Limb (tissue), 2 donors: Measurements from ENCODE around the gene ASB3.
"Not testable (repeated sequence)": the region's sequence is repeated elsewhere in the genome, so short reads cannot be mapped to it uniquely, and the experiment has no call there.

Source experiments
- DNase-seq, 2 donors: peaks; one replicate each; pipeline ENCODE4 v3.0.0-alpha.2; 2016; ENCODE audit errors: extremely low spot score in 2 of 2

ASB3 gene

DNA sequence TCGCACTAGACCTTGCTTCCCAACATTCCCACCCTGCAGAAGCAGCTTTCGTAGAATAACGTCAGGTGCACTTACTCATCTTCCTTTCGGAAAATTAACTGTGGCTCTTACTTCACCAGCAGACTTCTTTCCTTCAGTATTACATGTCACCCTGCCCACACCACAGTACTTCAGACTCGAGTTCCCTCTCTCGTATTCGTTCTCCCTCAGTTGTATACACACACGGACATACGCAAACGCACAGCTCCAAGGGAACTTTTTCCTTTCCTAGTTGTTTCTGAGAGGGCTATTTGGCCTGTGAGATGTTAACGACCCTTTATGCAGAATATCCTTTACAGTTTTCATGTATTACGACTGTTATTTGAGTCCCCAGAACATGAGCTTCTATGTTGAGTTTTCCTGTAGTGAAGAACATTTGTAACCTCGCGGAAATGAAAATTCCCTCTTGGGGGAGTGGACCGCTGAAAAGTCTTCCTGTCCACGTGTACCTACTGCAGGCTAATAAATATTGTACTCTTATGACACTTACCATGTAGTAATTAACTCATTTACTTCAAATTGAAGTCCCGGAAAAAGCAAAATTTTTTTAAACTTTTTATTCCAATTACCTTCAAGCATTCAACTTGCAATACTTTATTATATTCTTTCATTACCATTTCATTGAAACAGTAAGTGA, 999 bp upstream of the ASB3 start:
- DNase-seq = no peak

- no peak for DNase-seq
These were observed 425 bp downstream of the ASB3 start for GRCh38 chr2:53786352-53786704.

GRCh38 chr2:53785366-53785765, 1.4 kb downstream of the ASB3 start:
- DNase-seq = no peak

DNA sequence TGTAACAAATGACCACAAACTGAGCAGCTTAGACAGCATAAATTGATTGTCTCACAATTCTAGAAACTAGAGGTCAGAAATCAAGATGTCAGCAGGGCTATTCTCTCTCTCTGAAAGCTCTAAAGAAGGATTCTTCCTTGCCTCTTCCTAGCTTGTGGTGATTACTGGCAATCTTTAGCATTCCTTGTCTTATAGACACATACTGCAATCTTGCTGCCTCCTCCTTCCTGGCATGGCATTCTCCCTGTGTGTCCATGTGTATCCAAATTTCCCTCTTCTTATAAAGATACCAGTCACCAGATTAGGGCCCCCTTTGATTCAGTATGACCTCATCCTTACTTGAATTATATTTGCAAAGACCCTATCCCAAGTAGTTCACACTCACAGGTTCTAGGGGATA, 2.3 kb downstream of the ASB3 start:
- no peak for DNase-seq

- no peak for DNase-seq
These were observed 4.1 kb downstream of the ASB3 start for GRCh38 chr2:53782676-53783075.

DNA sequence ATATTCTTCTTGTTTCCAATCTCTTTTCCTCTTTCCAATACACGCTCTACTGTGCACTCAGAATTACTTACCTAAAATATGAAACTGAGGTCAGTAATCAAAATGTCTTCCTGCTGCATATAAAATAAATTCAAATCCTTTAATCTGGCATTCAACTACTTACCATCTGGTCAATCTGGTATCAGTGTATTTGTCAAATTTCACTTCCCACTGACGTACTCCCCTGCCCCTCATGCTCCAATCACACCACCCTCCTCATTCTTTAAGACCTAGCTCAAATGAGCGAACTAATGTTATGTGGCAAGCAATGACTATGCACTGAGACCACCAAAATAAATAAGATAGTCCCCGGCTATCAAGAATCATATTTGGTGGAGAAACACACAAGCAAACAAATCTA, 6.7 kb downstream of the ASB3 start:
- no peak for DNase-seq

DNA sequence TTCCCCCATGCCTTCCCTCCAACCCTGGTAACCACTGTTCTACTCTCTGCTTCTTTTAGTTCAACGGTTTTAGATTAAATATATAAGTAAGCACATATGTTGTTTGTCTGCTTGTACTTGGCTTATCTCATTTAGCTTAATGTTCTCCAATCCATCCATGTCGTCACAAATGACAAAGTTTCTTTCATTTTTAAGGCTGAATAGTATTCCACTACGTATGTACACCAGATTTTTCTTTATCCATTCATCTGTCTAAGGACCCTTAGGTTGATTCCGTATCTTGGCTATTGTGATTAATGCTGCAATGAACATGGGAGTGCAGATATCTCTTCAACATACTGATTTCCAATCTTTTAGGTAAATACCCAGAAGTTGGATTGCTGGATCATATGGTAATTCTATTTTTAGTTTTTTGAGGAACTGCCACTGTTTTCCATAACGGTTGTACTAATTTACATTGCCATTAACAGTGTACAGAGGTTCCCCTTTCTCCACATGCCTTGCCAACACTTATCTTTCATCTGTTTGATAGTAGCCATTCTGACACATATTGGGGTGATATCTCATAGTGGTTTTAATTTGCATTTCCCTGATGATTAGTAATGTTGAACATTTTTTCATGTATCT, 8.1 kb downstream of the ASB3 start:
- DNase-seq = no peak

- no peak for DNase-seq
These were observed 9.6 kb downstream of the ASB3 start for GRCh38 chr2:53777134-53777533.

DNA sequence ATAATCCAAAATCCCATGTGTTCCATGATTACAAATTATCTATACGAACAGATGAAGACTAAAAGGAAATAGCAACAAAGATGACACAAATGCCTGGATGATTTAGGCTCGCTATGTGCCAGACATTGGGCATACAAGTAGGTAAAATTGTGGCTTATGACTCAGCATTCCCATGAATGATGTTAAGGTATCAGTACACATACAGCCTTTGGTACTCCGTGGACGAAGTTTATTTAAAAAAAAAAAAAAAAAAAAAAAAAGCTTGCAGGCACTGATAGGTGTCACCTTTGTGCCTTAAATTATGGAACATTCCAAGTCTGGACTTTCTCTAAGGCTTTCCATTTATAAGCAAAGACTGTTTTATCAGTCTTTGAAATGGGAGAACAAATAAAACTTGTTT, 16.5 kb downstream of the ASB3 start:
- DNase-seq = no peak

DNA sequence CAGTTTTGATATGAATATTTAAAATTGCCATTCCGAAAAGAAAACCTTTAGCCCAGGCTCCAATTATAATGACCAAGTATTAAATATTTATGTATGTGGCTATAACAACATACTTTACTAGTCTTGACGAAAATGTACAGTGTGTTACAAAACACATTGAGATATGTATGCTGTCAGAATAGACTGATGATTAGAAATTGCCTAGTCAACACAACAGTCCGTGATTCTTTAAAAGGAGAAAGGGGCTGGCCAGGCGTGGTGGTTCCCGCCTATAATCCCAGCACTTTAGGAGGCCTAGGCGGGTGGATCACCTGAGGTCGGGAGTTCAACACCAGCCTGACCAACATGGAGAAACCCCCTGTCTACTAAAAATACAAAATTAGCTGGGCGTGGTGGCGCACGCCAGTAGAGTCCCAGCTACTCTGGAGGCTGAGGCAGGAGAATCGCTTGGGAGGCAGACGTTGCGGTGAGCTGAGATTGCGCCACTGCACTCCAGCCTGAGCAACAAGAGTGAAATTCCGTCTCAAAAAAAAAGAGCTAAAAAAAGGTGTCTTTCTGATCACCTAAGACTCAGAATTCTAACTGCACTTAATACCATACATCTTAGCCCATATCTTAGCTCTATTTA, 17.3 kb downstream of the ASB3 start:
- DNase-seq = no peak

DNA sequence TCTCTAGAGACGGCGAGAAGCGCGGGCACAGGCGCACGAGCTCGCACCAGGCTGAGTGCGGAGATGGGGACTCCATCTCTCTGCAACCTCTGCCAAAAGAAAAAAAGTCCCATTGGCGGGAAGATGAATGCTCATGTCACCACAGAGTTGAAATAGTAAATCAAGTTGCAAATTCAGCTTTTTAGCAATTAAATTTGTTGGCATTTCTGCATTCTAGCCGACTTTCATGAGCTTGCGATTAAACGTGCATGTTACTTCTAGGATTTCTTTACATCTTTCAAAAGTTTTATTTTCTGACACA, 18.6 kb downstream of the ASB3 start:
- DNase-seq = no peak

- DNase-seq = peak; percentile 86 to 87
These were observed 19.1 kb downstream of the ASB3 start, which contains the start of gene CHAC2 for GRCh38 chr2:53767405-53768241. Gene CHAC2, plus strand, starts transcription at chr2:53767804. Its CDS starts 83 bp downstream, at chr2:53767887.

DNA sequence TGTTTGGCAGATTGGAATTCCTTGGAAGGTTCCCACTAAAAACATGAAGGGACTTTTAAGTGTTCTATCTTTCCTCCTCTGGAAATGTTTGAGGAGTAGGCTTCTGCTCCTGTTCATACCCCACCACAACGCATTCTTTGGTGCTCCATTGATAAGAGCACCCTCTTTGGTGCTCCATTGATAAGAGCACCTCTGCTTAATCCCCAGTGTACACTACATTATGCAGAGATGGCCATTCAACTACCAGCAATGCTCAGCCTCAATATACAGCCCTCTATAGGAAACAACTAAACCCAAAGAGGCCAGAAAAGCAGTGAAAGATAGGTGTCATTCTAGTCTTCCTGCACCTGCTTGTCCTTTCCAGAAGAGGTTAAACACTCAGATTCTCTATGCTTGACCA, 21.0 kb downstream of the ASB3 start:
- DNase-seq = no peak

GRCh38 chr2:53757206-53757605, 29.5 kb downstream of the ASB3 start:
- DNase-seq = not testable (repeated sequence)

DNA sequence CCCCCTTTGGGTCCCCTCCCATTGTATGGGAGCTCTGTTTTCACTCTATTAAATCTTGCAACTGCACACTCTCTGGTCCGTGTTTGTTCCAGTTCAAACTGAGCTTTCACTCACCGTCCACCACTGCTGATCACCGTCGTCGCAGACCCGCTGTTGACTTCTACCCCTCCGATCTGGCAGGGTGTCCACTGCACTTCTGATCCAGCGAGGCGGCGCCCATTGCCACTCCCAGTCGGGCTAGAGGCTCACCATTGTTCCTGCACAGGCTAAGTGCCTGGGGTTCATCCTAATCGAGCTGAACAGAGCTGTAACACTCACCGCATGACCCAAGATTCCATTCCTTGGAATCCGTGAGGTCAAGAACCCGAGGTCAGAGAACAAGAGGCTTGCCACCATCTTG, 30.1 kb downstream of the ASB3 start:
- DNase-seq = no peak

- no peak for DNase-seq
These were observed 31.6 kb downstream of the ASB3 start for GRCh38 chr2:53755121-53755520.

DNA sequence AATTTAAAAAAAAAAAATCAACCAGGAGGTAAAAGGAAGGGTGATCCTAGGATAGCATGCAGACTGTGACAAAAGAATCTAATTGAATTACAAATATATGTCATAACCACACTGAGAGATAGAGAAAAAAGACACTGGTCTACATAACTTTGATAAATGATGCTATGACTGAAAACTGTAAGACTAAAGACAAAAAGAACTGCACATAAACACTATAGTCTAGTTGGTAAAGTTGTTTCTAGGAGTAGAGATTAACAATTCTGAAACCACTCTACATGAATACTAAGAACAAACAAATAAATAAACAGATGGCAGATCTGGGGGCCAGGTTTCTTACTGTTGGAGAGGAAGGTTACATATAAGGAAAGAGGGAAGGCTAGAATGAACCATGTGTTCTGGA, 33.7 kb downstream of the ASB3 start:
- no peak for DNase-seq

DNA sequence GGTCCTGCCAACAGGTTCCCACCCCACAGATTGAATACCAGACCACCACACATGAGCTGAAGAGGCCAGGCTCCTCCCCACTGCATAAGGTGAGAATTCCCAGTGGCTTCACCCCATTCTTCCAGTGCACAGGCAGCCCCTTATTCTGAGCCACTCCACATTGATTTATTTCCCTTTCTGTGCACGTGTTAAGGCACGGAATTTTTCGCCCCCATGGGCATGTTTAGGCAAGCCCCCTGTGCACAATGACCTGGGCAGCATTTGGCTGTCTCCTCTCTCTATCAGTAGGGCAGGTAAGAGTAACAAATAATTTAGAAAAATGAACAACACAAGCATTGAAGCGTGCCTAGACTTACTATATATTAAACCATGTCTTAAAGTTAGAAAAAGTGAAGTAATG, 34.4 kb downstream of the ASB3 start:
- no peak for DNase-seq

- no peak for DNase-seq
These were observed 35.0 kb downstream of the ASB3 start for GRCh38 chr2:53751728-53752127.

DNA sequence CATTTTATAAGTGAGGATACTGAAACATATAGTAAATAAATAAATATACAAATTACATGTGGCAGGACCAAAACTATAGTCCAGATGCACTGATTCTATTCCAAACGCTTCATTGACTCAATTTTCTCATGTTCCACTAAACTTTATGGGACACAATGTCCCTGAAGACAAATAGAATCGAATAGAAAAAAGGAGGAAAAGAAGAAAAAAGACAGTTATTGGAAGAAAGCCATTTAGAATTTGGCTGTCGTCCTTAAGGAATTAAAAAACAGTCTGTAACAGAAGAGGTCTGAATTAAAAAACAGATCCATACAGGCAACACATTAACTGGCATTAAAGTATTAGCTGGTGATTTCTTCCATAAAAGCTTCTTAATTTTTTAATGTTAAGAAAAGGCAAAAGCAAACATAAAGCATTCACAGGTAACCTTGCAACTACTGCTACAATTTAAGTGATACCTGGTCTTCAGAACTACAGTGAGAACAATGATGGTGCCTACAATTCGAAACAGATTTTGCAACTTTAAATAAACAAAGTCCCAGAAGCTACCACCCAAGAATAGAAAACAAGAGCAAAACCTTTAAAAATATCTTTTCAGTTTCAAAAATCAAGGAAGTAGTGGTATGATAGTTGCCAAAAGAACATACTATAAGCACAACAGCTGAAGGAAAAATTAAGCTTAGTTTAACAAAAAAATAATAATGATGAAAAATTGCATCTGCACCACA, 36.5 kb downstream of the ASB3 start:
- no peak for DNase-seq

- no peak for DNase-seq
These were observed 42.2 kb downstream of the ASB3 start for GRCh38 chr2:53744395-53745065.
